K562 (cell line): Measurements from ENCODE around the gene S100A8. TPM values are rescaled to one million over a fixed set of nuclear protein-coding genes. Genes with fewer than 3 reads are reported as not detected.
A peak's percentile ranks its signal among the peaks of the same experiment; 100 is the strongest.

Experiments
- CCNT2 ChIP-seq: IDR thresholded peaks from 2 replicates; pipeline ENCODE4 v1.6.1; 2011; ENCODE audit warnings: borderline replicate concordance, low read depth, mild to moderate bottlenecking, moderate library complexity, mixed read lengths, low read length; ENCODE audit not compliant: insufficient read length; ENCODE audit errors: extremely low read depth
- CHAMP1 ChIP-seq: fragments of 450-650 bp; IDR thresholded peaks from 2 replicates; pipeline ENCODE4 v1.6.1; 2016; ENCODE audit warnings: mild to moderate bottlenecking
- EP300 ChIP-seq: IDR thresholded peaks from 2 replicates; pipeline ENCODE4 v1.6.1; 2012; ENCODE audit warnings: low read length, improper control_type of control experiment
- ETV6 ChIP-seq, 3 experiments: fragments of 150-350 bp in 1 of 3; sonication (generic) in 1 of 3; formaldehyde crosslinking in 1 of 3; IDR thresholded peaks; 2 replicates each; pipeline versions ENCODE4 v1.6.1 to v1.8.0; 2014 to 2022; ENCODE audit warnings: borderline replicate concordance in 2 of 3, low read depth in 2 of 3, antibody characterized with exemption in 1 of 3, low read length in 1 of 3, mild to moderate bottlenecking in 1 of 3, missing genetic modification reagents in 1 of 3
- HLTF ChIP-seq: fragments of 450-650 bp; IDR thresholded peaks from 2 replicates; pipeline ENCODE4 v1.6.1; 2016
- NR0B1 ChIP-seq: fragments of 450-650 bp; IDR thresholded peaks from one replicate; pipeline ENCODE4 v1.6.1; 2018; ENCODE audit warnings: mild to moderate bottlenecking, moderate library complexity; ENCODE audit not compliant: partially characterized antibody
- SNRNP70 ChIP-seq: fragments of 200-400 bp; formaldehyde crosslinking; optimal IDR thresholded peaks from 2 replicates; pipeline ENCODE3; 2017; ENCODE audit warnings: low read depth, low read length
- USF2 ChIP-seq: sonication (generic); formaldehyde crosslinking; IDR thresholded peaks from 2 replicates; pipeline ENCODE4 v1.5.0; 2020; ENCODE audit warnings: missing genetic modification reagents
- VEZF1 ChIP-seq: fragments of 200-800 bp; sonication (Bioruptor generic); IDR thresholded peaks from 2 replicates; pipeline ENCODE4 v1.6.1; 2017; ENCODE audit warnings: missing genetic modification characterization, missing compliant biosample characterization
- ZEB2 ChIP-seq: fragments of 450-650 bp; IDR thresholded peaks from 2 replicates; pipeline ENCODE4 v1.6.1; 2016
- ZFP30 ChIP-seq: fragments of 250-450 bp; sonication (Bioruptor Pico); IDR thresholded peaks from 2 replicates; pipeline ENCODE4 v1.8.0; 2022; ENCODE audit warnings: moderate library complexity, mild to moderate bottlenecking, inconsistent platforms, borderline replicate concordance
- ZNF146 ChIP-seq: IDR thresholded peaks from one replicate; pipeline ENCODE4 v1.6.1; 2018; ENCODE audit warnings: missing compliant biosample characterization; ENCODE audit not compliant: unreplicated experiment
- ZNF518B ChIP-seq: fragments of 250-450 bp; sonication (Bioruptor Pico); IDR thresholded peaks from 2 replicates; pipeline ENCODE4 v1.5.0; 2021; ENCODE audit warnings: mild to moderate bottlenecking, moderate library complexity
- ZNF764 ChIP-seq: fragments of 250-450 bp; sonication (Bioruptor Pico); IDR thresholded peaks from 2 replicates; pipeline ENCODE4 v1.4.0; 2020; ENCODE audit warnings: low read depth, mild to moderate bottlenecking, moderate library complexity
- polyA plus RNA-seq, 8 experiments: library from polyadenylated mRNA; depleted of rRNA in 4 of 8; stranded (reverse) in 5 of 8; unstranded in 3 of 8; fragments of >200 nt; fragmentation: Nextera tagmentation in 2 of 8; fragmentation: Illumina TruSeq in 1 of 8; extraction: Ambion mirVana in 2 of 8; extraction: Trizol in 1 of 8; gene quantifications; 2 replicates each; pipeline versions ENCODE4 v1.2.1 to v1.2.3, GENCODE V29; 2011 to 2014; ENCODE audit warnings: inconsistent platforms in 1 of 8, missing spikeins in 1 of 8
- total RNA-seq, 7 experiments: library from RNA; depleted of rRNA in 6 of 7; stranded (reverse); fragments of >200 nt in 6 of 7; fragmentation: Illumina TruSeq in 2 of 7; extraction: Trizol in 2 of 7; gene quantifications; 2 replicates each; pipeline versions ENCODE4 v1.2.1 to v1.2.3, GENCODE V29; 2011 to 2021; ENCODE audit warnings: low replicate concordance in 1 of 7

Gene S100A8
- total and polyA plus RNA-seq, 9 of the 15 experiments (the other 6 are each of a cell fraction or from before 2014, with no cell fraction given): 0.15 to 0.60 TPM; not detected in 7

GRCh38 chr1:153343811-153344717 is 46.8 kb downstream of the S100A8 start (continued):
- TF ChIP-seq ETV6 (IDR thresholded peaks at IDR 0.05; ENCODE audit: borderline replicate concordance in 1 of 2, low read depth in 2 of 2, low read length in 1 of 2) (peak in 1 of 2 experiments; percentile 80; a peak in 2 of 4 replicates), ETV6 (CRISPR knock-in tag; IDR thresholded peaks at IDR 0.05; ENCODE audit: borderline replicate concordance) (no peak), NR0B1 (no peak), HLTF (peak; percentile 99), ZNF764 (CRISPR knock-in tag) (no peak), CHAMP1 (peak; percentile 97), SNRNP70 (no peak), EP300 (peak; percentile 98), ZEB2 (peak; percentile 98), CCNT2 (peak; percentile 90), ZNF518B (CRISPR knock-in tag) (no peak), USF2 (no peak), ZNF146 (CRISPR knock-in tag) (no peak), ZFP30 (CRISPR knock-in tag) (no peak), VEZF1 (CRISPR knock-in tag) (peak; percentile 94)
